GM19238 (cell line): ENCODE results near the gene FAM120A.

ENCODE experiments used
- DNase-seq: peaks from one replicate; pipeline ENCODE4 v3.0.0; 2011; ENCODE audit warnings: low spot score; ENCODE audit not compliant: insufficient read length

The FAM120A gene

DNA sequence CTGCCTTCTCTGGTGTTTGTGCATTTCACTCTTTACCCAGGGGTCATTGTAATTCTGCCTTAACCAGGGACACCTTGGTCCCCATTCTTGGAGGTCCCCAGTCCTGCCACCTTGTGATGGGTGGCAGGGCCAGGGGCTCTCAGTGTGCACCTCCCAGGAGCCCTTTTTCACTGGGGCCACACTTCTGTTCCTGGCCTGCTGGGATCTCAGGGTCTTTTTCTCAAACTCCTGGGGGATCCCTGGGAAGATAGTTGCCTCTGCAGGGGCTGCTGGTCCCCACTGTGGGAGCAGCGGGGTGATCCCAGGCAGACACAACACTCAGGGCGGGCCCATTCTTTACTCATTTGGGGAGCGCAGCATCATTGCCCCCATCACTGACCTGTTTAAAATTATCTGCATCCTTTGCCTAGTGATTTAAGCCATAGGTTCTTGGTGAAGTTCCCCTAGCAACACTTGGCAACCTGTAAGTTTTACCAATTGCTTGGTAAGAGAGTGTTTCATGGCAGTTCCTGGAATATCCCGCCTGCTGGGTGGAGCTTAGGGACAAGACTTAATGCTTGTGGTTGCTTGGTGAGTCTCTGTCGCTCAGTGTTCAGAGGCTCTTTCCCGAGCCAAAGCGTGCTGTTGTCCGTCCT, 140.6 kb downstream of the FAM120A start:
- DNase-seq = no peak

GRCh38 chr9:93592643-93593021, 141.1 kb downstream of the FAM120A start:
- DNase-seq = no peak

GRCh38 chr9:93593144-93593658, 141.7 kb downstream of the FAM120A start:
- DNase-seq = no peak

DNA sequence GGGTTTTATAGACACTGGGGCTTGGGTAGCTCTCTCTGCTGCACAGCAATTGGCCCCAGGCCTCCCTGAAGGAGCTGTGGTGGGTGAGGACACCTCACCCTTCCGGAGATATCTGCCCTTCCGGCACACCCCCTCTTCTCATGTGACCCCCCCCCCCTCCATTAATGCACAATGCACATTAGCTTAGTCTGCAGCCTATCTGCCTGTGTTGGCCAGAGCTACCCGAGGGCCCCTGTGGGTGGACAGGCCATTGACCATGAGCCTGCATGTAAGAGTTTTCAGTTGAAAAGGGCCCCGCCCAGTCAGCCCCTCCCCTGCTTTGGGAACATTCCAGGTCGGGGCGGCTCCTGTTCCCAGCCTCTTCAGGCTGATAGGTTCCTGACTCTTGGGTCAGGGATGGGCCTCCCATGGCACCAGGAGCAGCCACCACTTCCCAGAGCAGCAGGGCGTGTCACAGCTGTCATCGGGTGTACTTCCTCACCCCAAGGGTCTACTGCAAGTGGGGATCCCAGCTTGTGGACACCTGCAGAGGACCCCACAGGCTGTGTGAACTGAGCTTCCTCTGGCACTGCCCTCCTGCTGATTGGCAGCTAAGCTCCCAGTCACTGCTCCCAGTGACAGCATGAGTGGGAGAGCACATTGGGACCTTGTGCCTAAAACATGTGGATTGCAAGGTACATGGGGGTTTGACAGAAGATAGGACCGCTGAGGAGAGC, 142.7 kb downstream of the FAM120A start:
- DNase-seq = no peak

- DNase-seq = no peak
Observed at GRCh38 chr9:93595461-93595860, 144.0 kb downstream of the FAM120A start.

- DNase-seq = no peak
Observed at GRCh38 chr9:93595861-93596365, 144.4 kb downstream of the FAM120A start.

DNA sequence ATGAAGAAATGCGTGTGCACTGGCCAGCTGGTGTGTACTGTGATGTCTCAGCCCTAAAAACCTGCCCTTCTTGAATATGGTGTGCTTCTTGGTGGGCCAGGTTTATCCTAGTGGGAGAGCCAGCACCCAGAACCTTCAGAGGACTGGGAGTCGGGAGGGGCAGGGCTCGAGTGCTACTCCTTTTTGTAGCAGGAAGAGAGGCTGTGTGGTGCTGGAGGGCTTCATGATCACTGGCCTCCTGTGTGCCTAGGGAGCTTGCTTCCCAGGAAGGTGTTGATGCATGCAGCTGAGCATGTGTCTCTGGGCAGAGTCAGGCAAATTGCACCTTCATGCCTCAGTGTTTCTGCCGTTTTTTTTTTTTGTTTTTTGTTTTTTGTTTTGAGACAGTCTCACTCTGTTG, 144.9 kb downstream of the FAM120A start:
- no peak for DNase-seq

DNA sequence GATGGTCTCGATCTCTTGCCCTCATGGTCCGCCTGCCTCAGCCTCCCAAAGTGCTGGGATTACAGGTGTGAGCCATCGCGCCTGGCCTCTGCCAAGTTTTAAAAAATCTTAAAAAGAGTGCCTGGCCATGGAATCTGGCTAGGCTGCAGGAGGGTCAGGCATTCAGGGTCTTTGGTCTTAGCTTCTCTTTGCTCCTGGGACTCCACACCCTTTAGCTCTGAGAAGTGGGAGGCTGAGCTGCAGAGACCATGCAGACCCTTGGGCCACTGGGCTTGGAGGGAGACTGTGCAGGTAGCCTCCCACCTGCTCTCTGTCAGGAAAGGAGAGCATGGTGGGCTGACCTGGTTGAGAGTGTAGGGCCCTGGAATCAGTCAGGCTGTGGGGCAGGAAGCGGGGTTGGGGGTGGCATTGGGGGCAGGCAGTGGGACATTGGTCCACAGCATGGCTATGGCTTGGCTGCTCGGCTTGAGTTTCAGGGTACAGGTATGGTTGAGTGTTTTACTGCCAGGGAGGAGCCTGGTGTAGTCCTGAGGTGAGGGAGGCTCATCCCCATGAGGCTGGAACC, 145.7 kb downstream of the FAM120A start:
- no peak for DNase-seq

GRCh38 chr9:93597871-93598646, 146.6 kb downstream of the FAM120A start:
- DNase-seq = no peak

DNA sequence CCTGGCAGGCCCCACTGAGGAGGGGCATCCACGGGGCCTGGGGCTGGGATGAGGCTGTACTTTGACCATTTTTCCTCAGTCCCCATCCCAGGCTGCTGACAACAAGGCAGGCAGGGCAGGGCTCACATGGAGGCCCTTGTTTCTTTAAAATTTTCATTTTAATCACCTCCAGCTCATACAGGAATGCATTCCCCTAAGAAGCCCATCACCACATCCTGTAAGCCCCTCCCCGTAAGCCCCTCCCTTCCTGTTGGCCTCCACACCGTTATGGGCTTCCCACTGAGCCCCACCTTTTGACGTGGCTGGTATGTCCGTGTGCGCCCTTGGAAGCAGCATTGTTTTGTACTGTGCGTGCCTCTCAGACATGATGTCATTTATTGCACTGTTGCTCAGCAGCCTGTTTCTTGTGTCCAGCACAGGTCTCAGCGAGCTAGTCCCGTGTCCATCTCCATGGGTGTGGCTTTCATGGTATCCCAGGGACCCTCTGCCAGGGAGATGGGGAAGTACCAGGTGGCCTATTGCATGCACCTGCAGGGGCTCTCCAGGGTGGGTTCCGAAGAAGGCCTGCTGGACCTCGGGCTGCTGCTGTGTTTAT, 147.3 kb downstream of the FAM120A start:
- no peak for DNase-seq

DNA sequence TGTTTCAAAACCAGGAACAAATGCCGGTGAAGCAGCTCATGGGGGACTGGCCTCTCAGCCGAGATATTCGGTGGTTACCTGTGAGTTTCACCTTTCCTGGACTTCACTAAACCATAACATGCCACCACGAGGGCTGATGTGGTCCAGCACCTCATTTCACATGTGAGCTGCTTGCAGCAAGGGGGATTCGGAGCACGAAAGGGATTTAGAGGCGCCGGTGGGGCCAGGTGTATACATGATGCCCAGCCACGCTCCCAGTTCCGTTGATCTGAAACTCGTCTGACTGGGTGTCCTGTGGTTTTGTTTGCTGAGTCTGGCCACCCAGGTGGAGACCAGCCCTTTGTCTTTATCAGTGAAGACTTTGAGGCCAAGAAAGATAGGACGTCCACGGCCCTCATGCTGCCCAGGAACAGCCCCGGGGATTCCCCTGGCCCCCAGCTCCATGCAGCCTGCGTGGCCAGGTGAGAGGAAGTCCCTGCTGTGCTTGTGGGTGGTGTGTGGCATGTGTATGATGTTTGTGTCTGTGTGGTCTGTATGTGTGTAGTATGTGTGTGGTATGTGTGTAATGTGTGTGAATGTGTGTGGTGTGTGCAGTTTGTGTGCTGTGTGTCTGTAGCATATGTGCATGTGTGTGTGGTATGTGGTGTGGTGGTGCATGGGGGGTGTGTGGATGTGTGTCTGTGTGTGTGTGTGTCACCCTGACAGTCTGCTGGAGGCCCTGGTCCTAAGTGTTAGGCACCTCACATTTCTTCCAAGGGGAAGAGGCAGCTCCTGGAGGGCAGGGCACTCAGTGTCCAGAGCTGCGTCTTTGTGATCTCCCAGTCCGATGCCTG, 148.3 kb downstream of the FAM120A start:
- no peak for DNase-seq

- no peak for DNase-seq
Observed at GRCh38 chr9:93600504-93600903, 149.0 kb downstream of the FAM120A start.

GRCh38 chr9:93601063-93601462, 149.6 kb downstream of the FAM120A start:
- DNase-seq = no peak

DNA sequence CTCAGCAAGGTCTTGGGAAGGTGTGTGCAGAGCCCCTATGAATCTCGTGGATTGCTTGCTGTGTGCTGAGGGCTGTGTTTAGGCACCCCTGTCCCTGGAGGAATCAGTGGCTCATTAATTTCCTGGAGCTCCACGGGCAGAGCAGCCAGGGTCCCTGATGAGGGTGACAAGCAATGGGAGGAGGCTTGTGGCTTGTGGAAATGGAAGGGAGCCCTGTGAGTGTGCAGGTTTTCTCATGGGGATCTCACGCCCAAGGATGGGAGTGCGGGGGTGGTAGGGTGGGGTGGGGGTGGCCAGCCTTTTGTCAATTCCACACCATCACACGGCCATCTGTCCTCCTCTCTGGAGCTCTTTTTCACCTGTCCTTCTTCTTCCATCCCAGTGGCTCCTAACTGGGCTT, 150.2 kb downstream of the FAM120A start:
- DNase-seq = no peak

DNA sequence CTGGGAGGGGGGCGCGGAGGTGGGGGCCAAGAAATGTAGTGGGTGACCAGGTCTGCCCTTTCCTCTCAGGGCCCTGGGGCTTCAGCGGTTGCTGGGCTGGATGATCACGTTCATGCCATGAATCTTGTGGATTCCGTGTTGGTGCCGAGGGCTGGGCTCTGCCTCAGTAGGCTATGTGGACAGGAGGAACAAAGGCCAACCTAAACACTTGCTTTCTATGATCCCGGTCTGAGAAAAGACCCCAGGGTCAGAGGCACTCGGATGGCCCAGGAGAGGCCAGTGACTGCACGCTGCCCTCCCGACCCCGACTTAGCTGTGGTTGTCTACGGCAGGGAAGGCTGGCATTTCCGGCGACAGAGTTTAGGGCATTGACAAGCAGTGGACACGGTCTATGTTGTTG, 151.5 kb downstream of the FAM120A start:
- no peak for DNase-seq

DNA sequence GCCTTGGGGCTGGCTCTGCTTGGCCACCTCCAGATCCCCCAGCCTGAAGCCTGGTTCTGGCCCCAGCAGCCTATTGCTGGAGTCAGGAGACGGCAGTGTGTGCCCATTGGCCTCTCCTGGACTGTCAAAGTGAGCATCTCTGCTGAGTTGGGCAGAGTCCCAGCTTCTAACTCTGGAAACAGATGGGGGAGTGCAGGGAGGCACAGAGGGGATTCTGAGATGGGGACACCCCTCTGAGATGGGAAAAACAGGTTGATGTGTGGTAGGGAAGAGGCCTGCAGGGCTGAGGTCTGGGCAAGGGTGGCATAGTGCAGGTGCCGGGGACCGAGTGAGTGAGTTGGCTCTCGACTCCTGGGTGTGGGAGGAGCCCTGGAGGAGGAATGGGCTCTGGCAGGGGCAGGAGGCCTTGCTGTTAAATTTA, 152.4 kb downstream of the FAM120A start:
- no peak for DNase-seq

DNA sequence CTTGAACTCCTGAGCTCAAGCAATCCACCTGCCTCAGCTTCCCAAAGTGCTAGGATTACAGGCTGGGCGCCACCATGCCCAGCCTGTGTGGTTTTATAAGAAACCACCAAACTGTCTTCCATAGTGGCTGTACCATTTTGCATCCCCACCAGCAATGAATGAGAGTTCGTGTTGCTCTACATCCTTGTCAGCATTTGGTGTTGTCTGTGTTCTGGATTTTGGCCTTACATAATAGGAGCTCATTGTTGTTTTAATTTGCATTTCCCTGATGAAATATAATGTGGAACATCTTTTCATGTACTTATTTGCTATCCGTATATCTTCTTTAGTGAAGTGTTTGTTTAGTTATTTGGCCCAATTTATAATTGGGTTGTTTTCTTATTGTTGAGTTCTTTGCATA, 154.7 kb downstream of the FAM120A start:
- DNase-seq = no peak

- no peak for DNase-seq
Observed at GRCh38 chr9:93610206-93610605, 158.7 kb downstream of the FAM120A start.

DNA sequence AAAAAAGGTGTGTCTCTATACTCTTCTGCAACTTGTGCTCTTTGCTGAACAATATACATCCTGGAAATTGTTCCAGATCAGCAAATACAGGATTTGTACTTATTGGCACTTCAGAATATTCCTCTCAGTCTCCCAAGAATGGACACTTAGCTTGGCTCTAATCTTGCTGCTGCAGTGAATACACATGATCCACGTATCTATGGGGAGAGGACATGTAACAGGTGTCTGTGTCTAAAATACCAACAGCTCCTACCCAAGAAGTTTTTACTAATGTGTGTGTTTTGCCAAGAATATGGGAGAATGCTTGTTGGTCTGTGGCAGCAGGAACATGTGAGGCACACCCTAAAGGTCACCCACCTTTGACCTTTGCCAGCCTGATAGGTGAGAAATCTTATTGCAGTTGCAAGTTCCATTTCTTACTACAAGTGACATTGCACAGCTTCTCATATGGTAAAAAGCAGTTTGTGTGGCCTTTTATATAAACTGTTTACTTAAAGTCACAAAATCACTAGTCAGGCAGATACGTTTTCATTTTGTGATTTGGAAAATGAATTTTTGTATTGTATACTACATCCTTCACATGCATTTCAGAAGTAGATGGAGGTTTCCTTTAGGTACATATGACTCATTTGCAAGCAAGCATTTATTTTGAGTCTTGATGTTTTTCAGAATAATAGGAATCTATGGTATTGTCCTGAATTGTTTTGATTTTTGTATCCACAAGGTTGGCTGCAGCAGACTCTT, 160.7 kb downstream of the FAM120A start:
- DNase-seq = no peak

DNA sequence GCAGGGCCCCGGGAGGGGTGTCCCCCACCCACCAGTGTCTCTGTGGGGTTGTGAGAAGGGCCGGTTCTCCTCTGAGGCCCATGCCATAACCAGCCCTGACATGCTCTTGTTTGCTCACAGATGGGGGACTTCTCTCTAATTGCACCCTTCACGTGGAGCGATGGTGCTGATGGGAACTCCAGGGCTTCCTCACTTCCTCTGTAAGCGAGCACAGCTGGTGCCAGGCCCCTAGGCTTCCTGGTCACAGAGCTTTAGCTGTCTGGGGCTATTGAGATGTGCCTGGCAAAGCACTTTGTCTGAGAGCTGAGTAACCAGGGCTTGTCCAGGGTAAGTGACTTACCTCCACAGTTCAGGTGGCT, 161.3 kb downstream of the FAM120A start:
- no peak for DNase-seq
